ENCODE measurements around the gene ANKRD11.

Gene ANKRD11

GRCh38 chr16:89456419-89456959 is 33.9 kb downstream of the ANKRD11 start:
- no peak for TF ChIP-seq CTCF (IDR thresholded peaks at IDR 0.05)
- no peak for TF ChIP-seq ZFX (IDR thresholded peaks at IDR 0.05; ENCODE audit: borderline replicate concordance)
- peak overlapping the region; percentile 46; the same call in 1 of the 2 replicates for H3K27ac ChIP-seq

- no peak overlapping the region for H3K27ac ChIP-seq
- TF ChIP-seq CTCF (IDR thresholded peaks at IDR 0.05) (no peak), ZFX (IDR thresholded peaks at IDR 0.05; ENCODE audit: borderline replicate concordance) (no peak)
Measured at GRCh38 chr16:89455692-89456091, 34.7 kb downstream of the ANKRD11 start.

- TF ChIP-seq ZFX (IDR thresholded peaks at IDR 0.05; ENCODE audit: borderline replicate concordance): no peak
- no peak for TF ChIP-seq CTCF (IDR thresholded peaks at IDR 0.05)
- no peak overlapping the region for H3K27ac ChIP-seq
Measured at GRCh38 chr16:89455178-89455577, 35.2 kb downstream of the ANKRD11 start.

- H3K27ac ChIP-seq: peak overlapping the region; percentile 44
Measured at GRCh38 chr16:89454378-89455125, 35.8 kb downstream of the ANKRD11 start.

- peak; percentile 20 for TF ChIP-seq CTCF (IDR thresholded peaks at IDR 0.05)
- TF ChIP-seq ZFX (IDR thresholded peaks at IDR 0.05; ENCODE audit: borderline replicate concordance): no peak
- H3K27ac ChIP-seq: peak overlapping the region; percentile 44
Measured at GRCh38 chr16:89453501-89454321, 36.6 kb downstream of the ANKRD11 start.

- H3K27ac ChIP-seq: peak overlapping the region; percentile 44; the same call in 1 of the 2 replicates
- no peak for TF ChIP-seq ZFX (IDR thresholded peaks at IDR 0.05; ENCODE audit: borderline replicate concordance)
- TF ChIP-seq CTCF (IDR thresholded peaks at IDR 0.05): no peak
Measured at GRCh38 chr16:89452925-89453324, 37.4 kb downstream of the ANKRD11 start.

- TF ChIP-seq ZFX (IDR thresholded peaks at IDR 0.05; ENCODE audit: borderline replicate concordance): no peak
- TF ChIP-seq CTCF (IDR thresholded peaks at IDR 0.05): no peak
- H3K27ac ChIP-seq: 0 out of 2 replicates have a peak overlapping the region, but pooled peaks have one; percentile 13
Measured at GRCh38 chr16:89452241-89452640, 38.1 kb downstream of the ANKRD11 start.

Data from 22Rv1 (cell line).